ENCODE data around the gene SCLT1. TPM values are rescaled to one million over a fixed set of nuclear protein-coding genes. Genes with fewer than 3 reads are reported as not detected.

Gene SCLT1
- polyA plus RNA-seq, 1 of the 3 experiments (the other 2 are of a cell fraction): 2.2 TPM

- Histone ChIP-seq H3K79me2 (ENCODE audit: insufficient read depth) (no peaks in the 10 kb centered on the region), H3K9ac (no peak overlapping the region), H3K4me1 (ENCODE audit: control insufficient read depth in 1 of 2, insufficient read depth in 2 of 2, low read depth in 1 of 2, low read length in 1 of 2) (no peaks in the 10 kb centered on the region; a peak in 1 of 4 replicates), H3K36me3 (replicated peaks in 1 of 2; ENCODE audit: control insufficient read depth in 1 of 2, insufficient read depth in 2 of 2, low read length in 1 of 2) (no peaks in the 10 kb centered on the region), H3K27ac (ENCODE audit: low read depth in 2 of 2, low read length in 1 of 2) (no peak overlapping the region), H3K9me2 (no peaks in the 10 kb centered on the region), H4K20me1 (ENCODE audit: insufficient read depth) (no peaks in the 10 kb centered on the region), H3F3A (replicated peaks; ENCODE audit: insufficient read depth) (no peaks in the 10 kb centered on the region), H2AFZ (ENCODE audit: low read depth) (no peak overlapping the region), H3K9me3 (0 out of 2 replicates have a peak, but pooled peaks cover 14% of the 10 kb centered on the region), H3K4me3 (ENCODE audit: low read depth in 2 of 2, low read length in 1 of 2) (no peak overlapping the region), H3K27me3 (ENCODE audit: insufficient read depth) (no peaks in the 10 kb centered on the region), H3K4me2 (no peak overlapping the region)
- no peak for TF ChIP-seq ZBTB33 (IDR thresholded peaks at IDR 0.05; ENCODE audit: borderline replicate concordance, low read depth)
- WGBS (ENCODE audit: low lambda C conversion rate): 89% methylated on average over 2 of the region's 5 CpGs
- ChIA-PET CTCF (no interaction called here), POLR2A (no interaction called here)
- DNase-seq: no peak
These were observed 78.5 kb downstream of the SCLT1 start for GRCh38 chr4:129014566-129015509.

GRCh38 chr4:129008096-129008495, 85.2 kb downstream of the SCLT1 start:
- Histone ChIP-seq H3K27me3 (ENCODE audit: insufficient read depth) (no peaks in the 10 kb centered on the region), H3K4me2 (no peak overlapping the region), H2AFZ (ENCODE audit: low read depth) (no peak overlapping the region), H3K9me2 (no peaks in the 10 kb centered on the region), H3K9ac (no peak overlapping the region), H3F3A (replicated peaks; ENCODE audit: insufficient read depth) (peaks cover 5% of the 10 kb centered on the region), H3K4me3 (ENCODE audit: low read depth in 2 of 2, low read length in 1 of 2) (no peak overlapping the region), H3K4me1 (ENCODE audit: control insufficient read depth in 1 of 2, insufficient read depth in 2 of 2, low read depth in 1 of 2, low read length in 1 of 2) (no peaks in the 10 kb centered on the region), H3K36me3 (replicated peaks in 1 of 2; ENCODE audit: control insufficient read depth in 1 of 2, insufficient read depth in 2 of 2, low read length in 1 of 2) (peaks cover 0 to 8% of the 10 kb centered on the region in 2 experiments), H4K20me1 (ENCODE audit: insufficient read depth) (no peaks in the 10 kb centered on the region), H3K9me3 (peaks cover 9% of the 10 kb centered on the region; the same call in 1 of the 2 replicates), H3K79me2 (ENCODE audit: insufficient read depth) (no peaks in the 10 kb centered on the region), H3K27ac (ENCODE audit: low read depth in 2 of 2, low read length in 1 of 2) (no peak overlapping the region)
- ChIA-PET CTCF (interaction anchor here (0.8 kb wide), 1 partner anchor 10 kb away, joined by 3 read pairs; no protein-coding TSS in a partner anchor), POLR2A (no interaction called here)
- TF ChIP-seq FOSL2 (IDR thresholded peaks at IDR 0.05; ENCODE audit: borderline replicate concordance, low read depth) (no peak), TEAD4 (IDR thresholded peaks at IDR 0.05; ENCODE audit: borderline replicate concordance, insufficient read depth) (no peak), GABPA (IDR thresholded peaks at IDR 0.05; ENCODE audit: low read depth) (no peak), EZH2phosphoT487 (IDR thresholded peaks at IDR 0.05; ENCODE audit: borderline replicate concordance, low read depth) (no peak), POLR2AphosphoS5 (IDR thresholded peaks at IDR 0.05; ENCODE audit: low read depth, low read length) (no peak), GATA2 (CRISPR knock-in tag; IDR thresholded peaks at IDR 0.05) (no peak), NRF1 (IDR thresholded peaks at IDR 0.05; ENCODE audit: low read depth, low read length) (no peak), RCOR1 (IDR thresholded peaks at IDR 0.05; ENCODE audit: low read length) (no peak)
- WGBS (ENCODE audit: low lambda C conversion rate): 92% methylated on average over 4 of the region's 4 CpGs
- no peak for DNase-seq
